ENCODE data around the gene EVA1C.

DNA sequence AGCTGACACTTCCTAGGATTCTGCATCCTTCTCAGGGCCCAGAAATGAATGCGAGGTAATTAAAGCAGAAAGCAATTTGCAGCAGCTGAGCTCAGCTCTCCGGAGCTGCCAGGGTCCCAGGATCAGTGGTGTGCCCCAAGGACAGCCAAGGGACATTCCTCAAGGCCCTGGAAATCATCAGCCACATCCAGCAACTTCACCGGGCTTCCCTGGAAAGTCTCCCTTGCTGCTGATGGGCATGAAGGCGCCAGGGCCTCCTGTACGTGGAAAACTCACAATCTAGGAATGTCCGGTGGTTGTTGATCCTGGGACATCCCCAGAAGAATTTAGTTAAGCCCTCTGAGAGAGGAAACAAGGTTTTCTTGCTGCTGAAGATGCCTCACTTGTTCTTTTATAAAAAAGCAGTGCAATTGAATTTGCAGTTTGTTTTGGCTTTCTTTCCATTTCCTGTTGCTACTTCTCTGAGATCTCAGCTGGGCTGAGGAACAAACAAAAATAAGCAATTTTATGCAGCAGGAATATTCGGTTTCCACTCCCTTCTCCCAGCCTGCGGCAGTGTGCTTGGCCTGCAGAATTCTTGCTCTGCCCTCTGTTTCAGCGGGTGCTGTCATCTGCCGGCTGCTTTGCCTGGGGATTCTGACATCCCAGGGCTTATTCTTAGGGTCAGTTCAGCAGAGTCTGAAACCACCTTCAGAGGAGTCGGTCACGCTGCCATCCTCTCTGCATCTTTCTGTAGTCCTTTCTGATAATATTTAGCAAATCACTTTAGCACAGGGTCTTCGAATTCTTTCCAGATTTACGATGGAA, 86.9 kb downstream of the EVA1C start:
- TF ChIP-seq CTCF (IDR thresholded peaks at IDR 0.05; ENCODE audit: poor library complexity) (peak; percentile 7), EZH2 (IDR thresholded peaks at IDR 0.05; ENCODE audit: borderline replicate concordance) (no peak)
